Measurements from ENCODE around the gene OVOL2. TPM values are rescaled to one million over a fixed set of nuclear protein-coding genes. Genes with fewer than 3 reads are reported as not detected.

The OVOL2 gene
- total and polyA plus RNA-seq, 4 donors: 0.13 to 0.17 TPM; not detected in 2

DNA sequence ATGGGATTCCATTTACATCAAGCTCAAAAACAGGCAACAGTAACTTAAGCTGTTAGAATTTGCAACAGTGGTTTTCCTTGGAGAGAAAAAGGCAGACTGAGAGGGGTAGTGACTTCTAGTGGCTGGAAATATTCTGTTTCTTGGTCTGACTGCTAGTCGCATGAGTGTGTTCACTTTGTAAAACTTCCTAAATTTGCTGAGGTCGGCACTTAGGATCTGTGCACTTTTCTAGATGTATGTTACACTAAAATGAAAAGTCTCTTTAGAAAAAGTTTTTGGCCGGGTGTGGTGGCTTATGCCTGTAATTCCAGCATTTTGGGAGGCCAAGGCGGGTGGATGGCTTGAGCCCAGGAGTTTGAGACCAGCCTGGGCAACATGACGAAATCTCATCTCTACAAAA, 18.7 kb downstream of the OVOL2 start:
- peaks cover 3 to 11% (median 8%) of the 10 kb centered on the region in 4 donors for H3K9me3 ChIP-seq (ENCODE audit: control insufficient read depth in 4 of 4, low read length in 3 of 4)
- H3K4me1 ChIP-seq (ENCODE audit: control insufficient read depth in 4 of 4, insufficient read depth in 4 of 4, low read length in 3 of 4): no peaks in the 10 kb centered on the region
- TF ChIP-seq, protein P1, sequence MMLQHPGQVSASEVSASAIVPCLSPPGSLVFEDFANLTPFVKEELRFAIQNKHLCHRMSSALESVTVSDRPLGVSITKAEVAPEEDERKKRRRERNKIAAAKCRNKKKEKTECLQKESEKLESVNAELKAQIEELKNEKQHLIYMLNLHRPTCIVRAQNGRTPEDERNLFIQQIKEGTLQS (IDR thresholded peaks at IDR 0.05): no peak
- TF ChIP-seq FOXA2 (IDR thresholded peaks at IDR 0.05): no peak
- TF ChIP-seq HNF4A (conservative IDR thresholded peaks at IDR 0.05): no peak
- TF ChIP-seq HNF4G (IDR thresholded peaks at IDR 0.05): no peak
- TF ChIP-seq YY1 (IDR thresholded peaks at IDR 0.05): no peak
- no peak for TF ChIP-seq JUND (IDR thresholded peaks at IDR 0.05)
- TF ChIP-seq, protein P2, sequence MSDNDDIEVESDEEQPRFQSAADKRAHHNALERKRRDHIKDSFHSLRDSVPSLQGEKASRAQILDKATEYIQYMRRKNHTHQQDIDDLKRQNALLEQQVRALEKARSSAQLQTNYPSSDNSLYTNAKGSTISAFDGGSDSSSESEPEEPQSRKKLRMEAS (IDR thresholded peaks at IDR 0.05): no peak
- TF ChIP-seq, protein P3, sequence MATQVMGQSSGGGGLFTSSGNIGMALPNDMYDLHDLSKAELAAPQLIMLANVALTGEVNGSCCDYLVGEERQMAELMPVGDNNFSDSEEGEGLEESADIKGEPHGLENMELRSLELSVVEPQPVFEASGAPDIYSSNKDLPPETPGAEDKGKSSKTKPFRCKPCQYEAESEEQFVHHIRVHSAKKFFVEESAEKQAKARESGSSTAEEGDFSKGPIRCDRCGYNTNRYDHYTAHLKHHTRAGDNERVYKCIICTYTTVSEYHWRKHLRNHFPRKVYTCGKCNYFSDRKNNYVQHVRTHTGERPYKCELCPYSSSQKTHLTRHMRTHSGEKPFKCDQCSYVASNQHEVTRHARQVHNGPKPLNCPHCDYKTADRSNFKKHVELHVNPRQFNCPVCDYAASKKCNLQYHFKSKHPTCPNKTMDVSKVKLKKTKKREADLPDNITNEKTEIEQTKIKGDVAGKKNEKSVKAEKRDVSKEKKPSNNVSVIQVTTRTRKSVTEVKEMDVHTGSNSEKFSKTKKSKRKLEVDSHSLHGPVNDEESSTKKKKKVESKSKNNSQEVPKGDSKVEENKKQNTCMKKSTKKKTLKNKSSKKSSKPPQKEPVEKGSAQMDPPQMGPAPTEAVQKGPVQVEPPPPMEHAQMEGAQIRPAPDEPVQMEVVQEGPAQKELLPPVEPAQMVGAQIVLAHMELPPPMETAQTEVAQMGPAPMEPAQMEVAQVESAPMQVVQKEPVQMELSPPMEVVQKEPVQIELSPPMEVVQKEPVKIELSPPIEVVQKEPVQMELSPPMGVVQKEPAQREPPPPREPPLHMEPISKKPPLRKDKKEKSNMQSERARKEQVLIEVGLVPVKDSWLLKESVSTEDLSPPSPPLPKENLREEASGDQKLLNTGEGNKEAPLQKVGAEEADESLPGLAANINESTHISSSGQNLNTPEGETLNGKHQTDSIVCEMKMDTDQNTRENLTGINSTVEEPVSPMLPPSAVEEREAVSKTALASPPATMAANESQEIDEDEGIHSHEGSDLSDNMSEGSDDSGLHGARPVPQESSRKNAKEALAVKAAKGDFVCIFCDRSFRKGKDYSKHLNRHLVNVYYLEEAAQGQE (IDR thresholded peaks at IDR 0.05): no peak
- TF ChIP-seq RAD21 (IDR thresholded peaks at IDR 0.05): no peak
- TF ChIP-seq, protein P4, sequence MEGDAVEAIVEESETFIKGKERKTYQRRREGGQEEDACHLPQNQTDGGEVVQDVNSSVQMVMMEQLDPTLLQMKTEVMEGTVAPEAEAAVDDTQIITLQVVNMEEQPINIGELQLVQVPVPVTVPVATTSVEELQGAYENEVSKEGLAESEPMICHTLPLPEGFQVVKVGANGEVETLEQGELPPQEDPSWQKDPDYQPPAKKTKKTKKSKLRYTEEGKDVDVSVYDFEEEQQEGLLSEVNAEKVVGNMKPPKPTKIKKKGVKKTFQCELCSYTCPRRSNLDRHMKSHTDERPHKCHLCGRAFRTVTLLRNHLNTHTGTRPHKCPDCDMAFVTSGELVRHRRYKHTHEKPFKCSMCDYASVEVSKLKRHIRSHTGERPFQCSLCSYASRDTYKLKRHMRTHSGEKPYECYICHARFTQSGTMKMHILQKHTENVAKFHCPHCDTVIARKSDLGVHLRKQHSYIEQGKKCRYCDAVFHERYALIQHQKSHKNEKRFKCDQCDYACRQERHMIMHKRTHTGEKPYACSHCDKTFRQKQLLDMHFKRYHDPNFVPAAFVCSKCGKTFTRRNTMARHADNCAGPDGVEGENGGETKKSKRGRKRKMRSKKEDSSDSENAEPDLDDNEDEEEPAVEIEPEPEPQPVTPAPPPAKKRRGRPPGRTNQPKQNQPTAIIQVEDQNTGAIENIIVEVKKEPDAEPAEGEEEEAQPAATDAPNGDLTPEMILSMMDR (IDR thresholded peaks at IDR 0.05; ENCODE audit: low read depth, low read length, missing input control): no peak
- no peak for TF ChIP-seq TAF1 (conservative IDR thresholded peaks at IDR 0.05)
- no peak overlapping the region for H3K4me3 ChIP-seq (ENCODE audit: low read depth in 1 of 3, low read length in 3 of 3)
- H3K36me3 ChIP-seq (ENCODE audit: control insufficient read depth in 4 of 4, insufficient read depth in 3 of 4, low read depth in 1 of 4, low read length in 3 of 4): no peaks in the 10 kb centered on the region
- WGBS: 89% methylated on average over 5 of the region's 5 CpGs
- H3K9ac ChIP-seq (ENCODE audit: low read depth in 1 of 2, low read length in 2 of 2): no peak overlapping the region
- peaks cover 0 to 4% (median 0%) of the 10 kb centered on the region in 4 donors for H3K27me3 ChIP-seq (ENCODE audit: control insufficient read depth in 4 of 4, insufficient read depth in 4 of 4, low read length in 3 of 4)
- no peak for DNase-seq (ENCODE audit: low spot score)
- no peak overlapping the region for H3K27ac ChIP-seq (ENCODE audit: low read depth in 1 of 2, low read length in 2 of 2)

DNA sequence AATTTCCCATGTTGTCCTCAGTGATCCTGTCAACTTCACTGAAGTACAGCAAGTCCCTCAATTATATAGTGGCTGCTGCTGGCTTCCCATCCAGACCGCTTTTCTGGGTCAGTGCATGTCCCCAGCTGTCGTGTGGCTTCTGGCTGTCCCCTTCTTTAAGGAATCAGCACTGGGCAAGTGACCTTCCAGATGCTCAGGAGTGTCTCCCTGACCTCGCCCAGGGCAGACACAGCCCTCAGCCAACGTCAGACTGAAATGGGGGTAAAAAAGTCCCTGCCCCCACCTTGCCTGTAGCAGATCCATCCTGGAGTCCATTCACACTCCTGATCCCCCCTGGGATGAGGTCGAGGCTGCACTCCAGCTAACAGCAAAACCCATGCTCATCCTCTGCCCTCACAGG, 23.7 kb downstream of the OVOL2 start:
- H3K27me3 ChIP-seq (ENCODE audit: control insufficient read depth in 4 of 4, insufficient read depth in 4 of 4, low read length in 3 of 4): peaks cover 0 to 3% (median 0%) of the 10 kb centered on the region in 4 donors
- no peak for TF ChIP-seq FOXA1 (IDR thresholded peaks at IDR 0.05)
- TF ChIP-seq, protein P1 (IDR thresholded peaks at IDR 0.05): no peak
- TF ChIP-seq, protein P5, sequence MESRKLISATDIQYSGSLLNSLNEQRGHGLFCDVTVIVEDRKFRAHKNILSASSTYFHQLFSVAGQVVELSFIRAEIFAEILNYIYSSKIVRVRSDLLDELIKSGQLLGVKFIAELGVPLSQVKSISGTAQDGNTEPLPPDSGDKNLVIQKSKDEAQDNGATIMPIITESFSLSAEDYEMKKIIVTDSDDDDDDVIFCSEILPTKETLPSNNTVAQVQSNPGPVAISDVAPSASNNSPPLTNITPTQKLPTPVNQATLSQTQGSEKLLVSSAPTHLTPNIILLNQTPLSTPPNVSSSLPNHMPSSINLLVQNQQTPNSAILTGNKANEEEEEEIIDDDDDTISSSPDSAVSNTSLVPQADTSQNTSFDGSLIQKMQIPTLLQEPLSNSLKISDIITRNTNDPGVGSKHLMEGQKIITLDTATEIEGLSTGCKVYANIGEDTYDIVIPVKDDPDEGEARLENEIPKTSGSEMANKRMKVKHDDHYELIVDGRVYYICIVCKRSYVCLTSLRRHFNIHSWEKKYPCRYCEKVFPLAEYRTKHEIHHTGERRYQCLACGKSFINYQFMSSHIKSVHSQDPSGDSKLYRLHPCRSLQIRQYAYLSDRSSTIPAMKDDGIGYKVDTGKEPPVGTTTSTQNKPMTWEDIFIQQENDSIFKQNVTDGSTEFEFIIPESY (IDR thresholded peaks at IDR 0.05): no peak
- no peak for TF ChIP-seq NR2F2 (IDR thresholded peaks at IDR 0.05)
- TF ChIP-seq EGR1 (IDR thresholded peaks at IDR 0.05; ENCODE audit: low read depth in 2 of 2): no peak
- no peak for TF ChIP-seq HNF4A (conservative IDR thresholded peaks at IDR 0.05)
- no peaks in the 10 kb centered on the region for H3K4me1 ChIP-seq (ENCODE audit: control insufficient read depth in 4 of 4, insufficient read depth in 4 of 4, low read length in 3 of 4)
- H3K4me3 ChIP-seq (ENCODE audit: low read depth in 1 of 3, low read length in 3 of 3): no peak overlapping the region
- DNase-seq (ENCODE audit: low spot score): no peak
- H3K27ac ChIP-seq (ENCODE audit: low read depth in 1 of 2, low read length in 2 of 2): no peak overlapping the region
- no peak overlapping the region for H3K9ac ChIP-seq (ENCODE audit: low read depth in 1 of 2, low read length in 2 of 2)
- no peaks in the 10 kb centered on the region for H3K36me3 ChIP-seq (ENCODE audit: control insufficient read depth in 4 of 4, insufficient read depth in 3 of 4, low read depth in 1 of 4, low read length in 3 of 4)
- 62% methylated on average over 5 of the region's 5 CpGs for WGBS
- no peaks in the 10 kb centered on the region for H3K9me3 ChIP-seq (ENCODE audit: control insufficient read depth in 4 of 4, low read length in 3 of 4)
